ENCODE measurements around the gene F2R. TPM values are rescaled to one million over a fixed set of nuclear protein-coding genes. Genes with fewer than 3 reads are reported as not detected.

Gene F2R
- total and polyA plus RNA-seq, 2 of the 4 experiments (the other 2 are of a cell fraction): 85.7 to 147 TPM

DNA sequence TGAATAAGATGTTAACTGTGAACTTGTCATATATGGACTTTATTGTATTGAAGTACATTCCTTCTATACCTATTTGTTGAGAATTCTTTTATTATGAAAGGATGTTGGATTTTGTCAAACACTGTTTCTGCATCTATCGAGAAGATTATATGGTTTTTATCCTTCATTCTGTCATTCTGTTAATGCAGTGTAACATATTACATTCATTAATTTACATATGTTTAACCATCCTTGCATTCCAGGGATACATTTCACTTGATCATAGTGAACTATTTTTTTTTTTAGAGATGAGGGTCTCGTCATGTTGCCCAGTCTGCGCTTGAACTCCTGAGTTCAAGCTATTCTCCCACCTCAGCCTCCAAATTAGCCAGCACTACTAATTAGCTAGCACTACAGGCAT is 48.4 kb downstream of the F2R start:
- CTCF ChIA-PET: no interaction called here
- H2BK5ac ChIP-seq (ENCODE audit: low read depth, low read length, poor library complexity, severe bottlenecking): peak overlapping the region; percentile 90
- H4K5ac ChIP-seq (ENCODE audit: low read depth, low read length): no peak overlapping the region
- no peak overlapping the region; the same call in 1 of the 2 replicates for H2AK5ac ChIP-seq (ENCODE audit: low read depth, low read length)
- ATAC-seq (ENCODE audit: low read depth) (no peak), DNase-seq (no peak)
- H2AFZ ChIP-seq (replicated peaks; ENCODE audit: low read length, poor library complexity): no peak overlapping the region
- no TSS peak for BruUV-seq (replicated peaks)
- dilution Hi-C loops (cut with HindIII; ENCODE audit: low sequenced_read_pairs, unreplicated experiment) (no loop called here), in situ Hi-C loops (cut with MboI; ENCODE audit: low sequenced_read_pairs) (no loop called here), intact Hi-C loops (cut with micrococcal nuclease) (no loop called here)
- TF ChIP-seq, protein P1, sequence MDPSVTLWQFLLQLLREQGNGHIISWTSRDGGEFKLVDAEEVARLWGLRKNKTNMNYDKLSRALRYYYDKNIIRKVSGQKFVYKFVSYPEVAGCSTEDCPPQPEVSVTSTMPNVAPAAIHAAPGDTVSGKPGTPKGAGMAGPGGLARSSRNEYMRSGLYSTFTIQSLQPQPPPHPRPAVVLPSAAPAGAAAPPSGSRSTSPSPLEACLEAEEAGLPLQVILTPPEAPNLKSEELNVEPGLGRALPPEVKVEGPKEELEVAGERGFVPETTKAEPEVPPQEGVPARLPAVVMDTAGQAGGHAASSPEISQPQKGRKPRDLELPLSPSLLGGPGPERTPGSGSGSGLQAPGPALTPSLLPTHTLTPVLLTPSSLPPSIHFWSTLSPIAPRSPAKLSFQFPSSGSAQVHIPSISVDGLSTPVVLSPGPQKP (IDR thresholded peaks at IDR 0.05; ENCODE audit: borderline replicate concordance, low read depth, low read length): no peak
- TF ChIP-seq BHLHE40 (IDR thresholded peaks at IDR 0.05; ENCODE audit: low read depth, low read length) (no peak), MXI1 (IDR thresholded peaks at IDR 0.05; ENCODE audit: borderline replicate concordance, low read depth, low read length) (no peak), CHD1 (IDR thresholded peaks at IDR 0.05; ENCODE audit: low read depth, low read length) (no peak), MAZ (IDR thresholded peaks at IDR 0.05; ENCODE audit: borderline replicate concordance, low read depth, low read length) (no peak), FOS (IDR thresholded peaks at IDR 0.05; ENCODE audit: low read depth, low read length) (no peak), RAD21 (IDR thresholded peaks at IDR 0.05; ENCODE audit: low read length) (no peak), RCOR1 (IDR thresholded peaks at IDR 0.05; ENCODE audit: insufficient replicate concordance, low read length) (no peak), NFE2L2 (IDR thresholded peaks at IDR 0.05; ENCODE audit: low read depth, low read length) (no peak), RFX5 (IDR thresholded peaks at IDR 0.05; ENCODE audit: low read depth, low read length) (no peak), MAFK (IDR thresholded peaks at IDR 0.05; ENCODE audit: low read depth, low read length) (no peak), CEBPB (IDR thresholded peaks at IDR 0.05; ENCODE audit: low read depth, low read length) (no peak), POLR2A (IDR thresholded peaks at IDR 0.05; ENCODE audit: low read depth, low read length) (no peak), SMC3 (IDR thresholded peaks at IDR 0.05; ENCODE audit: low read depth, low read length) (no peak)
- TF ChIP-seq, protein P2, sequence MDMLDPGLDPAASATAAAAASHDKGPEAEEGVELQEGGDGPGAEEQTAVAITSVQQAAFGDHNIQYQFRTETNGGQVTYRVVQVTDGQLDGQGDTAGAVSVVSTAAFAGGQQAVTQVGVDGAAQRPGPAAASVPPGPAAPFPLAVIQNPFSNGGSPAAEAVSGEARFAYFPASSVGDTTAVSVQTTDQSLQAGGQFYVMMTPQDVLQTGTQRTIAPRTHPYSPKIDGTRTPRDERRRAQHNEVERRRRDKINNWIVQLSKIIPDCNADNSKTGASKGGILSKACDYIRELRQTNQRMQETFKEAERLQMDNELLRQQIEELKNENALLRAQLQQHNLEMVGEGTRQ (IDR thresholded peaks at IDR 0.05; ENCODE audit: low read depth, low read length): no peak
- TF ChIP-seq, protein P3, sequence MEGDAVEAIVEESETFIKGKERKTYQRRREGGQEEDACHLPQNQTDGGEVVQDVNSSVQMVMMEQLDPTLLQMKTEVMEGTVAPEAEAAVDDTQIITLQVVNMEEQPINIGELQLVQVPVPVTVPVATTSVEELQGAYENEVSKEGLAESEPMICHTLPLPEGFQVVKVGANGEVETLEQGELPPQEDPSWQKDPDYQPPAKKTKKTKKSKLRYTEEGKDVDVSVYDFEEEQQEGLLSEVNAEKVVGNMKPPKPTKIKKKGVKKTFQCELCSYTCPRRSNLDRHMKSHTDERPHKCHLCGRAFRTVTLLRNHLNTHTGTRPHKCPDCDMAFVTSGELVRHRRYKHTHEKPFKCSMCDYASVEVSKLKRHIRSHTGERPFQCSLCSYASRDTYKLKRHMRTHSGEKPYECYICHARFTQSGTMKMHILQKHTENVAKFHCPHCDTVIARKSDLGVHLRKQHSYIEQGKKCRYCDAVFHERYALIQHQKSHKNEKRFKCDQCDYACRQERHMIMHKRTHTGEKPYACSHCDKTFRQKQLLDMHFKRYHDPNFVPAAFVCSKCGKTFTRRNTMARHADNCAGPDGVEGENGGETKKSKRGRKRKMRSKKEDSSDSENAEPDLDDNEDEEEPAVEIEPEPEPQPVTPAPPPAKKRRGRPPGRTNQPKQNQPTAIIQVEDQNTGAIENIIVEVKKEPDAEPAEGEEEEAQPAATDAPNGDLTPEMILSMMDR (conservative IDR thresholded peaks at IDR 0.05; ENCODE audit: low read depth, low read length): no peak
- H2BK20ac ChIP-seq (ENCODE audit: low read depth, low read length): peak overlapping the region; percentile 57; the same call in 1 of the 2 replicates
- H3K36me3 ChIP-seq (ENCODE audit: control insufficient read depth, insufficient read depth, low read length): no peaks in the 10 kb centered on the region
- H3K18ac ChIP-seq (ENCODE audit: low read depth, low read length): peak overlapping the region; percentile 50
- H3K9me3 ChIP-seq (ENCODE audit: control insufficient read depth, insufficient read depth, low read length): peaks cover 2% of the 10 kb centered on the region; the same call in 1 of the 2 replicates
- H3K9ac ChIP-seq (ENCODE audit: low read depth, low read length): no peak overlapping the region
- H2BK120ac ChIP-seq (ENCODE audit: low read depth, low read length): peak overlapping the region; percentile 47; the same call in 1 of the 2 replicates
- H4K91ac ChIP-seq (ENCODE audit: insufficient read depth, low read depth, low read length): no peak overlapping the region
- no peak overlapping the region for H3K4me3 ChIP-seq (ENCODE audit: insufficient read depth, low read depth, low read length)
- peak overlapping the region; percentile 2; the same call in 1 of the 2 replicates for H3K27ac ChIP-seq (ENCODE audit: insufficient read depth, low read length)
- H3K4me2 ChIP-seq (ENCODE audit: low read depth, low read length): no peak overlapping the region
- no peak overlapping the region for H3K56ac ChIP-seq (ENCODE audit: extremely low read depth, insufficient read depth, low read length)
- no peaks in the 10 kb centered on the region for H3K9me1 ChIP-seq (ENCODE audit: insufficient read depth, low read length)
- POLR2A ChIA-PET (ENCODE audit: unreplicated experiment): no interaction called here
- peaks cover 7% of the 10 kb centered on the region for H3K4me1 ChIP-seq (ENCODE audit: control insufficient read depth, insufficient read depth, low read length)
- peak overlapping the region; percentile 57; the same call in 2 of the 3 replicates for H2BK15ac ChIP-seq (ENCODE audit: low read depth, low read length)
- no peaks in the 10 kb centered on the region for H4K20me1 ChIP-seq (ENCODE audit: insufficient read depth, low read length)
- H3K4ac ChIP-seq (ENCODE audit: low read depth, low read length): 0 out of 2 replicates have a peak overlapping the region, but pooled peaks have one; percentile 15
- WGBS, 2 experiments (ENCODE audit: extremely low coverage in 2 of 2, insufficient read length in 1 of 2): no CpG with 5 or more reads among the region's 3 CpGs
- no peak overlapping the region for H2AK9ac ChIP-seq (replicated peaks; ENCODE audit: low read depth, low read length, poor library complexity)
- no peaks in the 10 kb centered on the region; a peak in 1 of 4 replicates for H3K79me1 ChIP-seq (ENCODE audit: low read depth in 1 of 2, low read length in 2 of 2)
- H3K23ac ChIP-seq (ENCODE audit: low read depth, low read length): no peak overlapping the region
- no peak overlapping the region for H3K14ac ChIP-seq (replicated peaks; ENCODE audit: low read depth, low read length)
- no peaks in the 10 kb centered on the region for H3K27me3 ChIP-seq (ENCODE audit: control insufficient read depth, insufficient read depth, low read length)
- H4K8ac ChIP-seq (ENCODE audit: low read depth in 2 of 2, low read length in 2 of 2): peak overlapping the region in 1 of 2 experiments; percentile 24; a peak in 1 of 4 replicates

All from IMR-90 (cell line).